Coronary artery (tissue), 2 donors: ENCODE measurements around the gene CDH4.

Source experiments
- DNase-seq: peaks from one replicate; pipeline ENCODE4 v3.0.0-alpha.2; 2017; ENCODE audit warnings: low spot score
- H3K27ac ChIP-seq, 2 donors: fragments of 200-600 bp; sonication (generic); one replicate each; pipeline ENCODE4 v1.5.1; 2016 to 2019
- H3K4me3 ChIP-seq: fragments of 200-600 bp; sonication (generic); 2 replicates; pipeline ENCODE4 v1.5.1; 2016; ENCODE audit warnings: mild to moderate bottlenecking, moderate library complexity
- TF ChIP-seq, protein P1 (sequence below): fragments of 200-600 bp; sonication (generic); IDR thresholded peaks from one replicate; pipeline ENCODE4 v1.5.1; 2019; ENCODE audit warnings: antibody characterized with exemption

CDH4 gene

DNA sequence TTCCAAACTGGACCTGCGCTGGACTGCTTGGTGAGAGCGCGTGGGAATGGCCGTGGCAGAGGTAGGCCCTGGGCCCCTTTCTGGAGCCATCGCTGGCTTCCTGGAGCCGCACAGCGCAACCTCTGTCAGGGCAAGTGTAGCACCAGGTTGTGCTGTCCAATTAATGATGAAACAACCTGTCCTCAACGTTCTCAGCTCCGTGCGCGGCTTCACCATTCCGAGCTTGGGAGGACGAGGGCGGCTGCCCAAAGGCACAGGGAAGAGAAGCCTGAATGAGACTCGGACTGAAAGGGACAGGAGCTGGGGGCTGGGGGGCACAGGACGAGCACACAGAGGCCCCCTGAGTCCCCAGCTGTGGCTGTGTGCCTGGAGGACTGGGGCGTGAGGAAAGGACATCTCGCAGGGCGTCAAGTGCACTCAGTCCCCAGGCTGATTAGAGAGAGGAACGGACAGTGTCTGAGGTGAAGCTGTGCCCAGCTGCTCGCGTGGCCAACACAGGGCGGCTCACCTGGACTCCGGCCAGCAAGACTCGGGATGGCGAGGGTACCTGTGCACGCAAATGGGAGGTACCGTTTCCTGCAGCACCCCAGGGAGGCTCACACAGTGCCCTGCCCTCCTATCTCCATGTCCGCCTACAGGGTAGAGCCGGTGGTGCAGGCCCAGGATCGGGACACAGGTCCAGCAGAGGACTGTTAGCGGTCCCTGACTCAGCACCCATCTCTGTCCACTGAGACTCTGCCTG lies 410.3 kb downstream of the CDH4 start:
- Histone ChIP-seq H3K4me3 (no peak overlapping the region), H3K27ac (no peak overlapping the region)
- TF ChIP-seq, protein P1, sequence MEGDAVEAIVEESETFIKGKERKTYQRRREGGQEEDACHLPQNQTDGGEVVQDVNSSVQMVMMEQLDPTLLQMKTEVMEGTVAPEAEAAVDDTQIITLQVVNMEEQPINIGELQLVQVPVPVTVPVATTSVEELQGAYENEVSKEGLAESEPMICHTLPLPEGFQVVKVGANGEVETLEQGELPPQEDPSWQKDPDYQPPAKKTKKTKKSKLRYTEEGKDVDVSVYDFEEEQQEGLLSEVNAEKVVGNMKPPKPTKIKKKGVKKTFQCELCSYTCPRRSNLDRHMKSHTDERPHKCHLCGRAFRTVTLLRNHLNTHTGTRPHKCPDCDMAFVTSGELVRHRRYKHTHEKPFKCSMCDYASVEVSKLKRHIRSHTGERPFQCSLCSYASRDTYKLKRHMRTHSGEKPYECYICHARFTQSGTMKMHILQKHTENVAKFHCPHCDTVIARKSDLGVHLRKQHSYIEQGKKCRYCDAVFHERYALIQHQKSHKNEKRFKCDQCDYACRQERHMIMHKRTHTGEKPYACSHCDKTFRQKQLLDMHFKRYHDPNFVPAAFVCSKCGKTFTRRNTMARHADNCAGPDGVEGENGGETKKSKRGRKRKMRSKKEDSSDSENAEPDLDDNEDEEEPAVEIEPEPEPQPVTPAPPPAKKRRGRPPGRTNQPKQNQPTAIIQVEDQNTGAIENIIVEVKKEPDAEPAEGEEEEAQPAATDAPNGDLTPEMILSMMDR: no peak
- DNase-seq: no peak

- no peak for DNase-seq
Measured at GRCh38 chr20:61662968-61663331, 410.9 kb downstream of the CDH4 start.

DNA sequence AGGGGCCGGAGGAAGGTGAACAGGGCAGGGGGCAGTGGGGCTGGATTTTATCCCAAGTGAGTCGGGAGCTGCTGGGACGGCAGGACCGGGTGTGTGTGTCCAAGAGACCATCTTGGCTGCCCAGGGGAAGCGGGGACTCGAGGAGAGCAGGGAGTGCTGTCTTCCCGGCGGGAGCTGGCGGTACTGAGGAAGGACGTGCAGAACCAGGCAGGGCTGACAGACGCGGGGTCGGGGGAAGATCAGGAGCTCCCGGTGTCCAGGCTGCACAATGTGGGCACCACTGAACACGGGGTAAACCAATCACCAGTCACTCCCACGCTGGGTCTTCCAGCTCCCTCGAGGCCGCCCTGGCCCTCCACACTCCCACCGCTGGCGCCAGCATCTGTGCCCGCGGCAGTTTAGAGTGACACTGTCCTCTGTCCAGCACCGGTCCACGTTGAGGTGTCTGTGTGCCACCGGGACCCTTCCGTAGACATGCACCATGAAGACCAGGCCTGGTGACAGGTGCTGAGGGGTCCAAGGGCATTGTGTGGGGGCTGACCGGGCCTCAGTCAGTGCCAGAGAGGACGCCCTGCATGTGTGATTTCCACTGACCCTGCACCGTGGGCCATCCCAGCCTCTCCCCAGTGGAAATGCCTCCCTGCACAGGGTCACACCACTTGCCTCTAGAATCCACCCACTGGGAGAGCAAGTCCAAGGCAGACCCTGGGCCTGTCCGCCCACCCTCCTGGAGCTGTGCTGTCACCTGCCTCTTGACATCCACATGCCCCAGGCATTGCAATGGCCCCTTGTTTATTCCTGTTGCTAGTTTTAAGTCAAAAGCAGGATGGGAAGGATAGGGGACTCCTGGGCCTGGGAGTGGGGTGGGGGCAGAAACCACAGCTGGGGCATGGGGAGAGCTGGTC lies 411.7 kb downstream of the CDH4 start:
- no peak overlapping the region for H3K27ac ChIP-seq
- H3K4me3 ChIP-seq: no peak overlapping the region
- TF ChIP-seq, protein P1: no peak
- DNase-seq: no peak

More at GRCh38 chr20:61662968-61663331, 410.9 kb downstream of the CDH4 start:
- no peak overlapping the region for H3K27ac ChIP-seq
- TF ChIP-seq, protein P1: no peak
- no peak overlapping the region for H3K4me3 ChIP-seq

- Histone ChIP-seq H3K27ac (no peak overlapping the region), H3K4me3 (no peak overlapping the region)
- DNase-seq: no peak
- TF ChIP-seq, protein P1: no peak
Measured at GRCh38 chr20:61664556-61665320, 412.7 kb downstream of the CDH4 start.

GRCh38 chr20:61665528-61666470 lies 413.7 kb downstream of the CDH4 start:
- no peak for DNase-seq
- H3K4me3 ChIP-seq: no peak overlapping the region
- H3K27ac ChIP-seq: no peak overlapping the region
- TF ChIP-seq, protein P1: no peak

- TF ChIP-seq, protein P1: no peak
- no peak for DNase-seq
- Histone ChIP-seq H3K27ac (no peak overlapping the region), H3K4me3 (no peak overlapping the region)
Measured at GRCh38 chr20:61666471-61666832, 414.4 kb downstream of the CDH4 start.
